Skeletal muscle tissue (tissue), 4 donors: Measurements from ENCODE around the gene APIP. TPM values are rescaled to one million over a fixed set of nuclear protein-coding genes. Genes with fewer than 3 reads are reported as not detected.

Source experiments
- H3K27ac ChIP-seq: one replicate; pipeline ENCODE4 v1.7.0; 2013; ENCODE audit warnings: mild to moderate bottlenecking, low read depth, low read length, inconsistent platforms
- H3K27me3 ChIP-seq, 3 donors: one replicate each; pipeline ENCODE4 v1.7.0; 2013; ENCODE audit warnings: low read length in 3 of 3; ENCODE audit not compliant: control insufficient read depth in 3 of 3, insufficient read depth in 3 of 3
- H3K36me3 ChIP-seq, 3 donors: one replicate each; pipeline ENCODE4 v1.7.0; 2013; ENCODE audit warnings: low read length in 3 of 3; ENCODE audit not compliant: control insufficient read depth in 3 of 3, insufficient read depth in 3 of 3
- H3K4me1 ChIP-seq, 3 donors: one replicate each; pipeline ENCODE4 v1.7.0; 2013; ENCODE audit warnings: low read length in 3 of 3, mild to moderate bottlenecking in 3 of 3; ENCODE audit not compliant: control insufficient read depth in 3 of 3, insufficient read depth in 3 of 3
- H3K4me3 ChIP-seq, 3 donors: one replicate each; pipeline ENCODE4 v1.7.0; 2013; ENCODE audit warnings: low read length in 3 of 3
- H3K9ac ChIP-seq, 3 donors: one replicate each; pipeline ENCODE4 v1.7.0; 2013; ENCODE audit warnings: low read length in 3 of 3, mild to moderate bottlenecking in 3 of 3, moderate library complexity in 2 of 3, low read depth in 1 of 3
- H3K9me3 ChIP-seq, 3 donors: one replicate each; pipeline ENCODE4 v1.7.0; 2013; ENCODE audit warnings: low read length in 3 of 3; ENCODE audit not compliant: control insufficient read depth in 3 of 3
- total RNA-seq: library from RNA; depleted of rRNA; stranded (reverse); fragments of >200 nt; gene quantifications from one replicate; pipeline ENCODE4 v1.2.3, GENCODE V29; 2014
- donor health status: Osteomylitis.

Gene APIP
- total RNA-seq, 1 donor from 2014 or later, result 17.2 TPM

GRCh38 chr11:34851916-34852315 is 64.3 kb downstream of the APIP start:
- H3K36me3 ChIP-seq, result no peaks in the 10 kb centered on the region
- H3K9ac ChIP-seq, result no peak overlapping the region
- peaks cover 2 to 7% (median 7%) of the 10 kb centered on the region in 3 donors for H3K4me1 ChIP-seq
- no peaks in the 10 kb centered on the region for H3K9me3 ChIP-seq
- no peak overlapping the region for H3K4me3 ChIP-seq
- no peaks in the 10 kb centered on the region for H3K27me3 ChIP-seq
- no peak overlapping the region for H3K27ac ChIP-seq

GRCh38 chr11:34850334-34850733 is 65.8 kb downstream of the APIP start:
- Histone ChIP-seq H3K36me3 (no peaks in the 10 kb centered on the region), H3K9me3 (no peaks in the 10 kb centered on the region), H3K27ac (no peak overlapping the region)

GRCh38 chr11:34846467-34846866 is 69.7 kb downstream of the APIP start:
- no peak overlapping the region for H3K4me3 ChIP-seq
- no peak overlapping the region for H3K27ac ChIP-seq
- H3K36me3 ChIP-seq, result no peaks in the 10 kb centered on the region
- H3K9me3 ChIP-seq, result no peaks in the 10 kb centered on the region
- H3K9ac ChIP-seq, result no peak overlapping the region
- H3K27me3 ChIP-seq, result no peaks in the 10 kb centered on the region
- no peaks in the 10 kb centered on the region for H3K4me1 ChIP-seq

More at GRCh38 chr11:34850334-34850733, 65.8 kb downstream of the APIP start:
- H3K27me3 ChIP-seq, result no peaks in the 10 kb centered on the region
- no peak overlapping the region for H3K9ac ChIP-seq
- no peaks in the 10 kb centered on the region for H3K4me1 ChIP-seq
- H3K4me3 ChIP-seq, result no peak overlapping the region

- no peak overlapping the region for H3K4me3 ChIP-seq
- no peaks in the 10 kb centered on the region for H3K4me1 ChIP-seq
- no peaks in the 10 kb centered on the region for H3K27me3 ChIP-seq
- no peak overlapping the region for H3K9ac ChIP-seq
- no peak overlapping the region for H3K27ac ChIP-seq
- no peaks in the 10 kb centered on the region for H3K36me3 ChIP-seq
- no peaks in the 10 kb centered on the region for H3K9me3 ChIP-seq
Observed at GRCh38 chr11:34844463-34845112, 71.6 kb downstream of the APIP start.

- H3K36me3 ChIP-seq, result no peaks in the 10 kb centered on the region
- no peaks in the 10 kb centered on the region for H3K4me1 ChIP-seq
- no peak overlapping the region for H3K27ac ChIP-seq
- no peak overlapping the region for H3K4me3 ChIP-seq
- H3K9me3 ChIP-seq, result no peaks in the 10 kb centered on the region
- no peak overlapping the region for H3K9ac ChIP-seq
- no peaks in the 10 kb centered on the region for H3K27me3 ChIP-seq
Observed at GRCh38 chr11:34843271-34843670, 72.9 kb downstream of the APIP start.

GRCh38 chr11:34840736-34841386 is 75.3 kb downstream of the APIP start:
- H3K9ac ChIP-seq, result no peak overlapping the region
- H3K27ac ChIP-seq, result no peak overlapping the region
- H3K4me1 ChIP-seq, result no peaks in the 10 kb centered on the region
- H3K36me3 ChIP-seq, result no peaks in the 10 kb centered on the region
- no peak overlapping the region for H3K4me3 ChIP-seq
- H3K27me3 ChIP-seq, result peaks cover 0 to 4% (median 3%) of the 10 kb centered on the region in 3 donors
- H3K9me3 ChIP-seq, result no peaks in the 10 kb centered on the region

GRCh38 chr11:34839969-34840368 is 76.2 kb downstream of the APIP start:
- Histone ChIP-seq H3K36me3 (no peaks in the 10 kb centered on the region), H3K27me3 (peaks cover 0 to 4% (median 3%) of the 10 kb centered on the region in 3 donors), H3K4me3 (no peak overlapping the region), H3K9ac (no peak overlapping the region), H3K4me1 (no peaks in the 10 kb centered on the region), H3K9me3 (no peaks in the 10 kb centered on the region), H3K27ac (no peak overlapping the region)

- Histone ChIP-seq H3K4me1 (no peaks in the 10 kb centered on the region), H3K36me3 (no peaks in the 10 kb centered on the region), H3K4me3 (no peak overlapping the region), H3K27me3 (peaks cover 0 to 4% (median 3%) of the 10 kb centered on the region in 3 donors), H3K9me3 (no peaks in the 10 kb centered on the region), H3K9ac (no peak overlapping the region), H3K27ac (no peak overlapping the region)
Observed at GRCh38 chr11:34836958-34837856, 79.0 kb downstream of the APIP start.

- Histone ChIP-seq H3K27me3 (peaks cover 0 to 4% (median 3%) of the 10 kb centered on the region in 3 donors), H3K4me3 (no peak overlapping the region), H3K9me3 (no peaks in the 10 kb centered on the region), H3K4me1 (no peaks in the 10 kb centered on the region), H3K9ac (no peak overlapping the region), H3K27ac (no peak overlapping the region), H3K36me3 (no peaks in the 10 kb centered on the region)
Observed at GRCh38 chr11:34833602-34834001, 82.6 kb downstream of the APIP start.
